ENCODE measurements around the gene TTYH2. TPM values are rescaled to one million over a fixed set of nuclear protein-coding genes. Genes with fewer than 3 reads are reported as not detected.

Gene TTYH2
- total and polyA plus RNA-seq, 2 experiments from 2014 or later: 1.4 to 3.9 TPM

DNA sequence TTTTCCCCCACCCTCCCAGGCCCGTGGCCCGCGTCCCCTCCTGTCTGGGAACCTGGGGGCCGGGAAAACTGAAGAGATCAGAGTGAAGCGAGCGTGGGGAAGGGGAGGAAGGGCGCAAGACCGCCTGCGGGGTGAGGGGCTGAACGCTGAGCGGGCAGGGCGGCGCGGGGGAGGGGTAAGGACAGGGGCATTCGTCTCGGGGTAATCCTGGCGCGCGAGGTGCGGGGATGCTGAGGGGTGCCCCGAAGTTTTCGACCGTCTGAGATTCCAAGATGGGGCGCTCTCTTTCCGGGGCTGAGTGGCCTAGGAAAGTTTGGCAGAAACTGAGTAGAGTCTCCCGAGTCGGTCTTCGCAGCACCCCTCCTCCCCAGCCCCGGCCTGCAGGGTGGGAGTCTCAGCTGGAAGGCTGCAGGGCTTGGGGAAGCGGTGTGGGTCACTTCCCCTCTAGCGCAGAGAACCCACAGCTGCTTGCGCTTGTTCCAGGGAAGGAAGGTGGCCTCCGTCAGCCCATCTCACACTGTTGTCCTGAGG lies 555 bp downstream of the TTYH2 start (continued):
- TF ChIP-seq EZH2phosphoT487 (IDR thresholded peaks at IDR 0.05; ENCODE audit: unreplicated experiment): no peak
- TF ChIP-seq, protein P1, sequence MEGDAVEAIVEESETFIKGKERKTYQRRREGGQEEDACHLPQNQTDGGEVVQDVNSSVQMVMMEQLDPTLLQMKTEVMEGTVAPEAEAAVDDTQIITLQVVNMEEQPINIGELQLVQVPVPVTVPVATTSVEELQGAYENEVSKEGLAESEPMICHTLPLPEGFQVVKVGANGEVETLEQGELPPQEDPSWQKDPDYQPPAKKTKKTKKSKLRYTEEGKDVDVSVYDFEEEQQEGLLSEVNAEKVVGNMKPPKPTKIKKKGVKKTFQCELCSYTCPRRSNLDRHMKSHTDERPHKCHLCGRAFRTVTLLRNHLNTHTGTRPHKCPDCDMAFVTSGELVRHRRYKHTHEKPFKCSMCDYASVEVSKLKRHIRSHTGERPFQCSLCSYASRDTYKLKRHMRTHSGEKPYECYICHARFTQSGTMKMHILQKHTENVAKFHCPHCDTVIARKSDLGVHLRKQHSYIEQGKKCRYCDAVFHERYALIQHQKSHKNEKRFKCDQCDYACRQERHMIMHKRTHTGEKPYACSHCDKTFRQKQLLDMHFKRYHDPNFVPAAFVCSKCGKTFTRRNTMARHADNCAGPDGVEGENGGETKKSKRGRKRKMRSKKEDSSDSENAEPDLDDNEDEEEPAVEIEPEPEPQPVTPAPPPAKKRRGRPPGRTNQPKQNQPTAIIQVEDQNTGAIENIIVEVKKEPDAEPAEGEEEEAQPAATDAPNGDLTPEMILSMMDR (conservative IDR thresholded peaks at IDR 0.05; ENCODE audit: low read depth in 2 of 2): no peak
- TF ChIP-seq STAT1 (IDR thresholded peaks at IDR 0.05; ENCODE audit: unreplicated experiment): no peak
- no peak for TF ChIP-seq CREB1 (CRISPR knock-in tag; IDR thresholded peaks at IDR 0.05; ENCODE audit: low read depth)
- TF ChIP-seq EZH2 (IDR thresholded peaks at IDR 0.05; ENCODE audit: low read depth, unreplicated experiment): no peak

DNA sequence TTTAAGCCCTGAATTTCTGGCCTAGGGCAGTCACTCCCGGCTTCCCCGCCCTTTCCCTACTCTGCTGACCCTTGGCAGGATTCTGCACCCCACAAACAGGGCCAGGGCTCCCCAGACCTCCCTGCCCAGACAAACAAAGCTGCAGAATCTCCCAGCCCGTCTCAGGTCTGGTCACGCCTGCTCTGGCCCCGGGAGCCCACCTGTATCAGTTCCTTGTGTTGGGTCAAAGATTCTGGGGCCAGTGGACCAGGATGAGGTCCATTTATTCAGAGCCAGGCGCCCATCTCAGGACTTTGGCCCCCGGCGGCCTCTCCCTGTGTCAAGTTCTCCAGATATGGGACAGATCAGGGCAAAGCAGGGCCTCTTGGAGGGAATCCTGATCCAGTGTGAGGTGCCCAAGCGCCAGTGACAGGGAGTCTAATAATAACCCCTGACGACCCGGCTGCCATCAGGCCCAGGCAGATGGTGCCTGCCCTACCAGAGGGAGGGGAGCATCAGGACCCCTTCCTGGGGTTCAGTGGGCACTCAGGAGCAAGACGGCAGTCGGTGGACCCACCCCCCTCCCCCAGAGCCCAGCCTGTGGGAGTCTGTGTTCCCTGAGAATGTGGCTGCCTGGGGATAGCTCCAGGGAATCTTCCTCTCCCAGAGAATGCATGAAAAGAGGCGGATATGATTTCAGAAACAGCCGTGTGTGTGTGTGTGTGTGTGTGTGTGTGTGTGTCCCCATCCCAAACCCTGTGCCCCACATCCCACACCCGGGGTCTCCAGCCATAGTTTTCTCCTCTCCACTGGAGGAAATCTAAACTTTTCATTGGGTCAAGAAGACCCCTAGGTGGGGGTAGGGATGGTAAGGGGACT lies 1.3 kb downstream of the TTYH2 start:
- ATAC-seq (no peak), DNase-seq (ENCODE audit: low spot score) (no peak)
- H3K36me3 Mint-ChIP-seq (ENCODE audit: low read depth): peaks cover 10% of the 10 kb centered on the region; the same call in 2 of the 3 replicates
- Histone ChIP-seq H3K36me3 (ENCODE audit: insufficient read depth) (peaks cover under 1% of the 10 kb centered on the region; the same call in 1 of the 2 replicates), H3K79me2 (replicated peaks; ENCODE audit: insufficient read depth) (no peaks in the 10 kb centered on the region), H3F3A (replicated peaks; ENCODE audit: low read depth) (peaks cover 16% of the 10 kb centered on the region), H3K4me3 (peak overlapping the region; percentile 76; the same call in 1 of the 2 replicates), H3K9me2 (ENCODE audit: insufficient read depth) (no peaks in the 10 kb centered on the region), H3K27me3 (ENCODE audit: insufficient read depth) (peaks cover 26% of the 10 kb centered on the region), H3K27ac (ENCODE audit: low read depth) (no peak overlapping the region), H2AFZ (no peak overlapping the region), H4K20me1 (replicated peaks; ENCODE audit: insufficient read depth) (no peaks in the 10 kb centered on the region), H3K4me2 (peak overlapping the region; percentile 96; the same call in 1 of the 2 replicates), H3K4me1 (ENCODE audit: insufficient read depth) (peaks cover 15% of the 10 kb centered on the region)
- TF ChIP-seq STAT1 (IDR thresholded peaks at IDR 0.05; ENCODE audit: unreplicated experiment) (no peak), POLR2AphosphoS5 (IDR thresholded peaks at IDR 0.05; ENCODE audit: low read depth) (no peak), JUNB (IDR thresholded peaks at IDR 0.05; ENCODE audit: unreplicated experiment) (no peak), NANOG (IDR thresholded peaks at IDR 0.05; ENCODE audit: borderline replicate concordance) (no peak), EZH2phosphoT487 (IDR thresholded peaks at IDR 0.05; ENCODE audit: unreplicated experiment) (no peak), ZNF114 (CRISPR knock-in tag; IDR thresholded peaks at IDR 0.05) (no peak)
- TF ChIP-seq, protein P2, sequence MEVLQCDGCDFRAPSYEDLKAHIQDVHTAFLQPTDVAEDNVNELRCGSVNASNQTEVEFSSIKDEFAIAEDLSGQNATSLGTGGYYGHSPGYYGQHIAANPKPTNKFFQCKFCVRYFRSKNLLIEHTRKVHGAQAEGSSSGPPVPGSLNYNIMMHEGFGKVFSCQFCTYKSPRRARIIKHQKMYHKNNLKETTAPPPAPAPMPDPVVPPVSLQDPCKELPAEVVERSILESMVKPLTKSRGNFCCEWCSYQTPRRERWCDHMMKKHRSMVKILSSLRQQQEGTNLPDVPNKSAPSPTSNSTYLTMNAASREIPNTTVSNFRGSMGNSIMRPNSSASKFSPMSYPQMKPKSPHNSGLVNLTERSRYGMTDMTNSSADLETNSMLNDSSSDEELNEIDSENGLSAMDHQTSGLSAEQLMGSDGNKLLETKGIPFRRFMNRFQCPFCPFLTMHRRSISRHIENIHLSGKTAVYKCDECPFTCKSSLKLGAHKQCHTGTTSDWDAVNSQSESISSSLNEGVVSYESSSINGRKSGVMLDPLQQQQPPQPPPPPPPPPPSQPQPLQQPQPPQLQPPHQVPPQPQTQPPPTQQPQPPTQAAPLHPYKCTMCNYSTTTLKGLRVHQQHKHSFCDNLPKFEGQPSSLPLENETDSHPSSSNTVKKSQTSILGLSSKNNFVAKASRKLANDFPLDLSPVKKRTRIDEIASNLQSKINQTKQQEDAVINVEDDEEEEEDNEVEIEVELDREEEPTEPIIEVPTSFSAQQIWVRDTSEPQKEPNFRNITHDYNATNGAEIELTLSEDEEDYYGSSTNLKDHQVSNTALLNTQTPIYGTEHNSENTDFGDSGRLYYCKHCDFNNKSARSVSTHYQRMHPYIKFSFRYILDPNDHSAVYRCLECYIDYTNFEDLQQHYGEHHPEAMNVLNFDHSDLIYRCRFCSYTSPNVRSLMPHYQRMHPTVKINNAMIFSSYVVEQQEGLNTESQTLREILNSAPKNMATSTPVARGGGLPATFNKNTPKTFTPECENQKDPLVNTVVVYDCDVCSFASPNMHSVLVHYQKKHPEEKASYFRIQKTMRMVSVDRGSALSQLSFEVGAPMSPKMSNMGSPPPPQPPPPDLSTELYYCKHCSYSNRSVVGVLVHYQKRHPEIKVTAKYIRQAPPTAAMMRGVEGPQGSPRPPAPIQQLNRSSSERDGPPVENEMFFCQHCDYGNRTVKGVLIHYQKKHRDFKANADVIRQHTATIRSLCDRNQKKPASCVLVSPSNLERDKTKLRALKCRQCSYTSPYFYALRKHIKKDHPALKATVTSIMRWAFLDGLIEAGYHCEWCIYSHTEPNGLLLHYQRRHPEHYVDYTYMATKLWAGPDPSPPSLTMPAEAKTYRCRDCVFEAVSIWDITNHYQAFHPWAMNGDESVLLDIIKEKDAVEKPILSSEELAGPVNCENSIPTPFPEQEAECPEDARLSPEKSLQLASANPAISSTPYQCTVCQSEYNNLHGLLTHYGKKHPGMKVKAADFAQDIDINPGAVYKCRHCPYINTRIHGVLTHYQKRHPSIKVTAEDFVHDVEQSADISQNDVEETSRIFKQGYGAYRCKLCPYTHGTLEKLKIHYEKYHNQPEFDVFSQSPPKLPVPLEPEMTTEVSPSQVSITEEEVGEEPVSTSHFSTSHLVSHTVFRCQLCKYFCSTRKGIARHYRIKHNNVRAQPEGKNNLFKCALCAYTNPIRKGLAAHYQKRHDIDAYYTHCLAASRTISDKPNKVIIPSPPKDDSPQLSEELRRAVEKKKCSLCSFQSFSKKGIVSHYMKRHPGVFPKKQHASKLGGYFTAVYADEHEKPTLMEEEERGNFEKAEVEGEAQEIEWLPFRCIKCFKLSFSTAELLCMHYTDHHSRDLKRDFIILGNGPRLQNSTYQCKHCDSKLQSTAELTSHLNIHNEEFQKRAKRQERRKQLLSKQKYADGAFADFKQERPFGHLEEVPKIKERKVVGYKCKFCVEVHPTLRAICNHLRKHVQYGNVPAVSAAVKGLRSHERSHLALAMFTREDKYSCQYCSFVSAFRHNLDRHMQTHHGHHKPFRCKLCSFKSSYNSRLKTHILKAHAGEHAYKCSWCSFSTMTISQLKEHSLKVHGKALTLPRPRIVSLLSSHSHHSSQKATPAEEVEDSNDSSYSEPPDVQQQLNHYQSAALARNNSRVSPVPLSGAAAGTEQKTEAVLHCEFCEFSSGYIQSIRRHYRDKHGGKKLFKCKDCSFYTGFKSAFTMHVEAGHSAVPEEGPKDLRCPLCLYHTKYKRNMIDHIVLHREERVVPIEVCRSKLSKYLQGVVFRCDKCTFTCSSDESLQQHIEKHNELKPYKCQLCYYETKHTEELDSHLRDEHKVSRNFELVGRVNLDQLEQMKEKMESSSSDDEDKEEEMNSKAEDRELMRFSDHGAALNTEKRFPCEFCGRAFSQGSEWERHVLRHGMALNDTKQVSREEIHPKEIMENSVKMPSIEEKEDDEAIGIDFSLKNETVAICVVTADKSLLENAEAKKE (CRISPR knock-in tag; IDR thresholded peaks at IDR 0.05): no peak
- TF ChIP-seq, protein P1 (conservative IDR thresholded peaks at IDR 0.05; ENCODE audit: low read depth in 2 of 2): no peak
- peaks cover 60% of the 10 kb centered on the region for H3K27me3 Mint-ChIP-seq (ENCODE audit: insufficient read depth, low read depth, poor library complexity)
- H3K9me3 Mint-ChIP-seq: no peaks in the 10 kb centered on the region; the same call in 2 of the 3 replicates
- no peak overlapping the region for H3K27ac Mint-ChIP-seq
- peaks cover 36% of the 10 kb centered on the region for H3K4me1 Mint-ChIP-seq
- peak overlapping the region; percentile 79 for H3K4me3 Mint-ChIP-seq
